A549 (cell line): ENCODE data around the gene ANKRD13D. TPM values are rescaled to one million over a fixed set of nuclear protein-coding genes. Genes with fewer than 3 reads are reported as not detected.
A peak's percentile ranks its signal among the peaks of the same experiment; 100 is the strongest.

ENCODE experiments used
- ATAC-seq, 2 experiments: fragments of 200-7000 bp in 1 of 2; fragments of >200 bp in 1 of 2; cut with Nextera tagmentation in 1 of 2; cut with Tn5 transposase in 1 of 2; 3 replicates each; pipeline versions ENCODE4 v1.8.0 to v1.9.1; 2018 to 2020; ENCODE audit warnings: mild to moderate bottlenecking in 1 of 2, moderate library complexity in 1 of 2
- CTCF ChIA-PET: fragments of 300-600 bp; sonication (Branson Sonifier 250); formaldehyde crosslinking; extraction: SDS; loops from one replicate; lab custom pipeline; 2021; ENCODE audit warnings: antibody characterized with exemption, inconsistent platforms; lab: Yijun Ruan, JAX
- POLR2A ChIA-PET: fragments of 350-600 bp; formaldehyde crosslinking; extraction: SDS; loops from one replicate; lab custom pipeline; 2021; ENCODE audit warnings: antibody characterized with exemption, inconsistent platforms; lab: Yijun Ruan, JAX
- DNase-seq, 2 experiments: peaks; one replicate each; pipeline versions ENCODE4 v3.0.0 to v3.0.0-alpha.2; 2011 to 2016; ENCODE audit warnings: low read depth in 1 of 2, low spot score in 1 of 2
- FAIRE-seq: peaks from 2 replicates; lab custom pipeline; 2011; peaks lifted over from hg19 to GRCh38; lab: Jason Lieb, UNC
- H3K27ac ChIP-seq, 2 experiments: fragments of >200 bp; sonication (Bioruptor Twin); formaldehyde crosslinking; 3 replicates each; pipeline ENCODE4 v1.5.1; 2016 to 2017
- H3K4me1 ChIP-seq: fragments of >200 bp; sonication (Bioruptor Twin); formaldehyde crosslinking; 3 replicates; pipeline ENCODE4 v1.6.1; 2016
- H3K4me2 ChIP-seq: fragments of >200 bp; sonication (Bioruptor Twin); formaldehyde crosslinking; 3 replicates; pipeline ENCODE4 v1.6.1; 2016
- H3K4me3 ChIP-seq: fragments of >200 bp; sonication (Bioruptor Twin); formaldehyde crosslinking; 3 replicates; pipeline ENCODE4 v1.5.1; 2016
- H3K9me3 ChIP-seq: fragments of >200 bp; sonication (Bioruptor Twin); formaldehyde crosslinking; 3 replicates; pipeline ENCODE4 v1.6.1; 2016
- BCL3 ChIP-seq: fragments of >200 bp; sonication (Bioruptor Twin); formaldehyde crosslinking; IDR thresholded peaks from 3 replicates; pipeline ENCODE4 v1.6.1; 2016
- CBX2 ChIP-seq: fragments of 200-600 bp; sonication (generic); IDR thresholded peaks from 2 replicates; pipeline ENCODE4 v1.6.1; 2016; ENCODE audit warnings: low read depth, mild to moderate bottlenecking, borderline replicate concordance
- CTCF ChIP-seq: fragments of >200 bp; sonication (Bioruptor Twin); formaldehyde crosslinking; IDR thresholded peaks from 3 replicates; pipeline ENCODE4 v1.5.1; 2016
- E2F6 ChIP-seq: IDR thresholded peaks from 2 replicates; pipeline ENCODE4 v1.6.1; 2012; ENCODE audit warnings: low read depth, borderline replicate concordance
- ELK1 ChIP-seq: fragments of 150-350 bp; IDR thresholded peaks from 2 replicates; pipeline ENCODE4 v1.6.1; 2014; ENCODE audit warnings: low read depth, mild to moderate bottlenecking, low read length
- HES2 ChIP-seq: fragments of >200 bp; sonication (Bioruptor Twin); formaldehyde crosslinking; IDR thresholded peaks from 2 replicates; pipeline ENCODE4 v1.6.1; 2016
- HEYL ChIP-seq: fragments of 250-450 bp; sonication (Bioruptor Pico); IDR thresholded peaks from 2 replicates; pipeline ENCODE4 v1.8.0; 2021; ENCODE audit warnings: mild to moderate bottlenecking, moderate library complexity
- JUN ChIP-seq, 2 experiments: fragments of >200 bp; sonication (Bioruptor Twin); formaldehyde crosslinking; IDR thresholded peaks; 2 replicates in 1 of 2; 3 replicates in 1 of 2; pipeline ENCODE4 v1.6.1; 2016 to 2017
- MAFK ChIP-seq: fragments of 450-650 bp; IDR thresholded peaks from 2 replicates; pipeline ENCODE4 v1.6.1; 2014; ENCODE audit not compliant: partially characterized antibody
- MAZ ChIP-seq: fragments of 150-350 bp; IDR thresholded peaks from 2 replicates; pipeline ENCODE4 v1.6.1; 2014; ENCODE audit warnings: antibody characterized with exemption, low read depth, low read length, borderline replicate concordance
- NR3C1 ChIP-seq: fragments of >200 bp; sonication (Bioruptor Twin); formaldehyde crosslinking; IDR thresholded peaks from 3 replicates; pipeline ENCODE4 v1.6.1; 2017
- PHF8 ChIP-seq: fragments of 200-600 bp; sonication (generic); IDR thresholded peaks from 2 replicates; pipeline ENCODE4 v1.6.1; 2016; ENCODE audit warnings: low read depth, mild to moderate bottlenecking, antibody characterized with exemption, moderate library complexity, borderline replicate concordance
- POLR2A ChIP-seq: IDR thresholded peaks from 2 replicates; pipeline ENCODE4 v1.6.1; 2012; ENCODE audit warnings: mild to moderate bottlenecking, low read length
- RAD21 ChIP-seq, 2 experiments: fragments of >200 bp in 1 of 2; sonication (Bioruptor Twin) in 1 of 2; formaldehyde crosslinking in 1 of 2; IDR thresholded peaks in 1 of 2; conservative IDR thresholded peaks in 1 of 2; 2 replicates in 1 of 2; 3 replicates in 1 of 2; pipeline ENCODE4 v1.6.1; 2012 to 2018; ENCODE audit warnings: inconsistent platforms in 1 of 2
- RARB ChIP-seq: fragments of 250-450 bp; sonication (Bioruptor Pico); IDR thresholded peaks from 2 replicates; pipeline ENCODE4 v1.8.0; 2021; ENCODE audit warnings: mild to moderate bottlenecking, moderate library complexity
- RCOR1 ChIP-seq: fragments of 150-350 bp; IDR thresholded peaks from 2 replicates; pipeline ENCODE4 v1.6.1; 2014; ENCODE audit warnings: antibody characterized with exemption, low read length, low read depth
- RNF2 ChIP-seq: fragments of 200-600 bp; sonication (generic); IDR thresholded peaks from 2 replicates; pipeline ENCODE4 v1.6.1; 2016; ENCODE audit warnings: low read depth, mild to moderate bottlenecking, antibody characterized with exemption, moderate library complexity, borderline replicate concordance
- SMC3 ChIP-seq: fragments of >200 bp; sonication (Bioruptor Twin); formaldehyde crosslinking; IDR thresholded peaks from 3 replicates; pipeline ENCODE4 v1.6.1; 2018; ENCODE audit warnings: inconsistent platforms
- ZNF302 ChIP-seq: fragments of 250-450 bp; sonication (Bioruptor Pico); IDR thresholded peaks from 2 replicates; pipeline ENCODE4 v1.9.0; 2021; ENCODE audit warnings: inconsistent platforms, mild to moderate bottlenecking, moderate library complexity
- ZSCAN20 ChIP-seq: fragments of 250-450 bp; sonication (Bioruptor Pico); IDR thresholded peaks from 2 replicates; pipeline ENCODE4 v1.8.0; 2022; ENCODE audit warnings: mild to moderate bottlenecking, moderate library complexity
- WGBS: methylation state at CpG from one replicate; pipeline ENCODE4 v1.1.6; 2017; ENCODE audit errors: missing lambda C conversion rate; 5-methylcytosine and 5-hydroxymethylcytosine counted together
- polyA plus RNA-seq, 4 experiments: library from polyadenylated mRNA; depleted of rRNA in 3 of 4; stranded (reverse); fragments of >200 nt; fragmentation: RNase III in 1 of 4; extraction: RNeasy Plus Mini Kit Qiagen cat#74134 plus additional on column Dnase treatment in 1 of 4; gene quantifications; 2 replicates in 3 of 4; 3 replicates in 1 of 4; pipeline ENCODE4 v1.2.3, GENCODE V29; 2011 to 2017

The ANKRD13D gene
- polyA plus RNA-seq, 2 of the 4 experiments (the other 2 are of a cell fraction) = 17.0 to 24.2 TPM

- DNase-seq (no peak), FAIRE-seq (no peak), ATAC-seq (no peak)
- Histone ChIP-seq H3K4me2 (no peak overlapping the region), H3K27ac (no peak overlapping the region), H3K4me3 (no peak overlapping the region), H3K4me1 (0 out of 3 replicates have a peak, but pooled peaks cover 3% of the 10 kb centered on the region), H3K9me3 (no peaks in the 10 kb centered on the region)
- WGBS = 95% methylated on average over 1 of the region's 1 CpG
- ChIA-PET CTCF (interaction anchor here (1.5 to 5.9 kb wide), 8 partner anchors 8 to 171 kb away, joined by 3 to 90 read pairs (median 12); no protein-coding TSS in a partner anchor), POLR2A (no interaction called here)
- TF ChIP-seq BCL3 (no peak), E2F6 (no peak), HES2 (no peak), ELK1 (no peak), NR3C1 (no peak), JUN (IDR thresholded peaks at IDR 0.05) (no peak), RCOR1 (no peak), HEYL (no peak), RAD21 (conservative IDR thresholded peaks at IDR 0.05 in 1 of 2, IDR thresholded peaks at IDR 0.05 in 1 of 2) (no peak), PHF8 (no peak), MAZ (no peak), POLR2A (no peak), CBX2 (no peak), ZNF302 (no peak), ZSCAN20 (CRISPR knock-in tag) (no peak)
Observed at GRCh38 chr11:67251841-67252240, 37.3 kb upstream of the ANKRD13D start.

- no peak overlapping the region for H3K27ac ChIP-seq
- TF ChIP-seq MAFK (peak; percentile 15), RAD21 (conservative IDR thresholded peaks at IDR 0.05 in 1 of 2, IDR thresholded peaks at IDR 0.05 in 1 of 2) (peak; percentile 37 to 50; a peak in 4 of 5 replicates), RCOR1 (no peak), RARB (CRISPR knock-in tag) (no peak), SMC3 (peak; percentile 30; the same call in 2 of the 3 replicates), CTCF (peak; percentile 40), RNF2 (no peak)
- POLR2A ChIA-PET = interaction anchor here (1.2 kb wide), 1 partner anchor 13 kb away, joined by 7 read pairs; no protein-coding TSS in a partner anchor
- H3K4me2 ChIP-seq = no peak overlapping the region
- WGBS = 91% methylated on average over 4 of the region's 4 CpGs
- no peak for FAIRE-seq
- H3K4me3 ChIP-seq = no peak overlapping the region
- peak; percentile 75 to 82 for ATAC-seq
- CTCF ChIA-PET = interaction anchor here (0.6 to 5.9 kb wide), 14 partner anchors 9 to 952 kb away, joined by 3 to 90 read pairs (median 4); no protein-coding TSS in a partner anchor
- peak; percentile 49 to 80 for DNase-seq
- no peaks in the 10 kb centered on the region for H3K4me1 ChIP-seq
- H3K9me3 ChIP-seq = no peaks in the 10 kb centered on the region
Observed at GRCh38 chr11:67252831-67253239, 36.3 kb upstream of the ANKRD13D start.
